Activated CD8-positive, alpha-beta T cell treated with anti-CD3 and anti-CD28 coated beads for 36 hours (primary cell): ENCODE data around the gene ZNF333. TPM values are rescaled to one million over a fixed set of nuclear protein-coding genes. Genes with fewer than 3 reads are reported as not detected.

Experiments
- ATAC-seq: fragments of 200-7000 bp; cut with Tn5 transposase; one replicate; pipeline ENCODE4 v1.10.0; 2021; ENCODE audit warnings: mild to moderate bottlenecking, moderate library complexity
- CTCF ChIA-PET: fragments of 350-600 bp; sonication (Branson Sonifier 250); formaldehyde crosslinking; loops from one replicate; lab custom pipeline; 2021; ENCODE audit warnings: antibody characterized with exemption; lab: Charles Lee
- POLR2A ChIA-PET: fragments of 350-600 bp; sonication (Branson Sonifier 250); formaldehyde crosslinking; loops from one replicate; lab custom pipeline; 2021; ENCODE audit warnings: antibody characterized with exemption; lab: Charles Lee
- DNase-seq: peaks from one replicate; pipeline ENCODE4 v3.0.0-alpha.2; 2020
- H3K27ac Mint-ChIP-seq: one replicate; pipeline ENCODE4 v1.8.0; 2021; ENCODE audit warnings: mild to moderate bottlenecking, mixed read lengths
- H3K27me3 Mint-ChIP-seq: one replicate; pipeline ENCODE4 v1.8.0; 2021; ENCODE audit warnings: mixed read lengths
- H3K36me3 Mint-ChIP-seq: one replicate; pipeline ENCODE4 v1.8.0; 2021; ENCODE audit warnings: low read depth, mixed read lengths
- H3K4me1 Mint-ChIP-seq: one replicate; pipeline ENCODE4 v1.8.0; 2021; ENCODE audit warnings: low read depth, mixed read lengths
- H3K4me3 Mint-ChIP-seq: one replicate; pipeline ENCODE4 v1.8.0; 2021; ENCODE audit warnings: mild to moderate bottlenecking, moderate library complexity, mixed read lengths
- H3K9me3 Mint-ChIP-seq: one replicate; pipeline ENCODE4 v1.8.0; 2021; ENCODE audit warnings: mixed read lengths
- CTCF ChIP-seq: fragments of 200-600 bp; IDR thresholded peaks from one replicate; pipeline ENCODE4 v1.8.0; 2022; ENCODE audit warnings: antibody characterized with exemption, mild to moderate bottlenecking
- intact Hi-C: fragments of 100-400 bp; cut with micrococcal nuclease; formaldehyde crosslinking; loops from one replicate; pipeline ENCODE4 v1.10.0; 2022
- total RNA-seq, 2 experiments: library from RNA; stranded (reverse); gene quantifications; one replicate each; pipeline ENCODE4 v1.2.3, GENCODE V29; 2021

The ZNF333 gene
- total RNA-seq, 2 experiments from 2014 or later = 12.2 to 14.0 TPM

- TF ChIP-seq CTCF = no peak
- intact Hi-C loops = no loop called here
Measured at GRCh38 chr19:14782626-14783409, 93.0 kb downstream of the ZNF333 start.

More at GRCh38 chr19:14782626-14783409, 93.0 kb downstream of the ZNF333 start:
- H3K27ac Mint-ChIP-seq = no peak overlapping the region
- POLR2A ChIA-PET = no interaction called here
- no peak for ATAC-seq
- CTCF ChIA-PET = no interaction called here
- no peak overlapping the region for H3K4me3 Mint-ChIP-seq
- no peak for DNase-seq
- H3K36me3 Mint-ChIP-seq = no peaks in the 10 kb centered on the region
- H3K27me3 Mint-ChIP-seq = peaks cover 17% of the 10 kb centered on the region
- H3K9me3 Mint-ChIP-seq = no peaks in the 10 kb centered on the region
- peaks cover 16% of the 10 kb centered on the region for H3K4me1 Mint-ChIP-seq

Other genes with a start within 250 kb of the ZNF333 start
- under 1 TPM; 0.43 TPM for gene PTGER1, start 214.7 kb upstream of the ZNF333 start, total RNA-seq
- 10 to 100 TPM; 17.3 to 19.6 TPM for gene GIPC1, start 193.9 kb upstream of the ZNF333 start, total RNA-seq
- gene DNAJB1, start 171.7 kb upstream of the ZNF333 start, total RNA-seq = 10 to 100 TPM; 52.0 to 59.6 TPM
- 10 to 100 TPM; 93.5 to 98.5 TPM for gene TECR, start 160.5 kb upstream of the ZNF333 start, total RNA-seq
- 100 to 1,000 TPM; 123 to 135 TPM for gene NDUFB7, start 118.0 kb upstream of the ZNF333 start, total RNA-seq
- under 1 TPM; 0.60 to 0.83 TPM for gene CLEC17A, start 107.0 kb upstream of the ZNF333 start, total RNA-seq
- gene ADGRE3, start 15.2 kb upstream of the ZNF333 start, total RNA-seq = not detected
- under 1 TPM; 0.43 to 0.83 TPM for gene ADGRE2, start 88.5 kb downstream of the ZNF333 start, total RNA-seq
- not detected for gene OR7A5, start 145.1 kb downstream of the ZNF333 start, total RNA-seq
- not detected for gene OR7C1, start 145.1 kb downstream of the ZNF333 start, total RNA-seq
- not detected for gene OR7A10, start 158.9 kb downstream of the ZNF333 start, total RNA-seq
- not detected for gene OR7A17, start 196.1 kb downstream of the ZNF333 start, total RNA-seq